NCI-H1436 treated with DMSO at 0.1 percent for 48 hours (cell line): ENCODE measurements around the gene ADGRG2.

Experiments
- DNase-seq: peaks from one replicate; lab custom pipeline; 2025; lab: John Stamatoyannopoulos, UW

The ADGRG2 gene, protein sequence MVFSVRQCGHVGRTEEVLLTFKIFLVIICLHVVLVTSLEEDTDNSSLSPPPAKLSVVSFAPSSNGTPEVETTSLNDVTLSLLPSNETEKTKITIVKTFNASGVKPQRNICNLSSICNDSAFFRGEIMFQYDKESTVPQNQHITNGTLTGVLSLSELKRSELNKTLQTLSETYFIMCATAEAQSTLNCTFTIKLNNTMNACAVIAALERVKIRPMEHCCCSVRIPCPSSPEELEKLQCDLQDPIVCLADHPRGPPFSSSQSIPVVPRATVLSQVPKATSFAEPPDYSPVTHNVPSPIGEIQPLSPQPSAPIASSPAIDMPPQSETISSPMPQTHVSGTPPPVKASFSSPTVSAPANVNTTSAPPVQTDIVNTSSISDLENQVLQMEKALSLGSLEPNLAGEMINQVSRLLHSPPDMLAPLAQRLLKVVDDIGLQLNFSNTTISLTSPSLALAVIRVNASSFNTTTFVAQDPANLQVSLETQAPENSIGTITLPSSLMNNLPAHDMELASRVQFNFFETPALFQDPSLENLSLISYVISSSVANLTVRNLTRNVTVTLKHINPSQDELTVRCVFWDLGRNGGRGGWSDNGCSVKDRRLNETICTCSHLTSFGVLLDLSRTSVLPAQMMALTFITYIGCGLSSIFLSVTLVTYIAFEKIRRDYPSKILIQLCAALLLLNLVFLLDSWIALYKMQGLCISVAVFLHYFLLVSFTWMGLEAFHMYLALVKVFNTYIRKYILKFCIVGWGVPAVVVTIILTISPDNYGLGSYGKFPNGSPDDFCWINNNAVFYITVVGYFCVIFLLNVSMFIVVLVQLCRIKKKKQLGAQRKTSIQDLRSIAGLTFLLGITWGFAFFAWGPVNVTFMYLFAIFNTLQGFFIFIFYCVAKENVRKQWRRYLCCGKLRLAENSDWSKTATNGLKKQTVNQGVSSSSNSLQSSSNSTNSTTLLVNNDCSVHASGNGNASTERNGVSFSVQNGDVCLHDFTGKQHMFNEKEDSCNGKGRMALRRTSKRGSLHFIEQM

DNA sequence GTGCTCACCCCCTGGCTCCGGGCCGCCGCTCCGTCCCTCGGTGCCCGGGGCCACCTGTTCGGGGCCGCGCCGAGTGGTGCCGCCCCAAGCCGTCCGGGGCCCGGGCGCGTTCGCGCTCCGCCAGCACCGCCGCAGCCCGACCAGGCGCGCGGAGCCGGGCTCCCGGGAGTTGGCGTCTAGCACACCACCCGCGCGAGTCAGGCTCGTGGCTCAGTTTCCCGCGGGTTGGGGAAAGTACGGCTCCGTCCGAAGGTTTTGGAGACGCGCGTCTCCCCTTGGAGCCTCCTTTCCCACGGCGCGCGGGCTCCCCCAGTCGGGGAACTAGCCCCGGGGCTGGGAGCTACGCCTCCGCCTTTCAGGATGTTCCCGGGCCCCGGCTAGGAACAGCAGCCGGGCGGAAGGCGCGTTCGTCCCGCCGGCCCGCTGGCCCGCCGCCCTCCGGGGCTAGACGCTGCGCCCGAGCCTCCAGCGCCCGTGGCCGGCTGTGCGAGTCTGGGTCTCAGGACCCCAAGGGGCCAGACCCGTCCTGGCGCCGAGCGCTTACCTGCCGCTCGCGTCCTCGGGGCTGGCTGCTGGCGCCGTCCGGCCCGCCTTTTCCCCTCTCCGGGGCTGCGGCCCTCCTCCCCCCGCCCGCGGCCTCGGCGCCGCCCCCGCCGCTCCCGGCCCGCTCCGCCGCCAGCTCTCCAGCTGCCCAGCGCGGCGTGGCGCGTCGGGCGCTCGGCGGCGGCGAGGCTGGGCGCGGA is at the start of gene ADGRG2:
Gene ADGRG2 (minus strand): TSS at position 571 of the 743 bp plus-strand sequence. CDS start 53,634 bp downstream, outside the sequence.
- DNase-seq = no peak

DNA sequence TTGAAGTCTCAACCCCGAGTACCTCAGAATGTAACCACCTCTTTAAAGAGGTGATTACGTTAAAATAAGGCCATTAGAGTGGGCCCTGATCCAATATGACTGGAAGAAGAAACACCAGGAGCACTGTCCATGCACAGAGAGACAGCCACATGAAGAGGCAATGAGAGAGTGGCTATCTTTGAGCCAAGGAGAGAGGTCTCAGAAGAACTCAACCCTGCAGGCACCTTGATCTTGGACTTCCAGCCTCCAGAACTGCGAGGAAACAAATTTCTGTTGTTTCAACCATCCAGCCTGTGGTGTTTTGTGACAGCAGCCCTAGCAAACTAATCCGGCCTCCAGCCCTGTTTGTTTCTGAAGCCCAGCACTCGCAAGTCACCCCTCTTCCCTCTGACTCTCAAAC is 46.3 kb upstream of the ADGRG2 start:
- DNase-seq = no peak

DNA sequence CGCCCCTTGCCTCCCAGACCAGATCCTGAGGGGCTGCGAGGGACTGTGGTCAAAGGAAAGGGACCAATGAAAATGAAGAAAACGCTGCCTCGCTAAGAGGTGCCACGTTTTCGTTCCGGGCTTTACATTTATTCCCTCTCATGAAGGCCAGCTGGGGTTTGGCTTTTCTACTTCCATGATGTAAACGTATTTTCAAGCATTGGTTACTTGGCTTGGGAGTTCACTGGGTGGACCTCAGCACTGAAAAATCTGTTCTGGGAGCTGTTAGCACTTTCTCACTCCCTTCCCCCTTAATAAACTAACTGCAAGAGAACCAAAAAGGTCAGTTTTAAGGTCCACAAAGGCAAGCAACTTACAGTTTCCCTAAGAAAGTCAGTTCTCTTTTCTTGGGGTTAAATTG is 40.6 kb upstream of the ADGRG2 start:
- no peak for DNase-seq

DNA sequence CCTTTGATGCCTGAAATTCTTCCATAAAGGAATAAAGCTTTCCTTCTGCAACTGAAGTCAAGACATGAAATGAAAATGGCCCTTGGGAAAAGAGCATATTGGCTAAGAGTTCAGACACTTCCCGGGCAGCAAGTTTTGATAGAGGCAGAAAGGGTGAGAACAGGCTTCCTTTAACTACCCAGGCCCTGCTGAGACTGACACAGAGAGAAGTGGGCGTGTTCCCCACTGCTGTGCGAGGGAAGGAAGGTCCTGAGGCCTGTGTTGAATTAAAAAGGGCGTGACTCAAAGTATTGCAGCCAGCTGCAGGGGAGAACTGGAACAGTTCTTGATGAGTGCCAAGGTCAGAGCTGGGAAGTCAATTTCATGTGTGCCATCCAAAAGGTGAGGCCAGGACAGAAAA is 33.9 kb upstream of the ADGRG2 start:
- DNase-seq = no peak

DNA sequence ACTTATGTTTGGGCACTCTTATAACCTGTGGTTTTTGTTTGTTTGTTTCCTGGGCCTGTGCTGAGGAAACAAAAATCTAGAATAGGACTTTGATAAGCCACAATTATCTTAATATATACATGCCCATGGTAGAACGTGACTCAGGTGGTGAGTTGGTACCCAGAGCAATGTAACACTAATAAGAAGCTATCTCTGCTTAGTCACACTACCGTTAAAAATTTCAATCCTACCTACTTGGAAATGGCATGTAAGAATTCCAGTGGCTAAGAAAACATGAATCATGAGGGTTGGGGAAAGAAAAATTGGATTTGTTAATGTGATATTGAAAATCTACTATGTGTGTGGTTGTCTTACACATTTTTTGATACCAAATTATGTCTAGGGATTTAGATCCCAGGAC is 30.5 kb upstream of the ADGRG2 start:
- DNase-seq = no peak

DNA sequence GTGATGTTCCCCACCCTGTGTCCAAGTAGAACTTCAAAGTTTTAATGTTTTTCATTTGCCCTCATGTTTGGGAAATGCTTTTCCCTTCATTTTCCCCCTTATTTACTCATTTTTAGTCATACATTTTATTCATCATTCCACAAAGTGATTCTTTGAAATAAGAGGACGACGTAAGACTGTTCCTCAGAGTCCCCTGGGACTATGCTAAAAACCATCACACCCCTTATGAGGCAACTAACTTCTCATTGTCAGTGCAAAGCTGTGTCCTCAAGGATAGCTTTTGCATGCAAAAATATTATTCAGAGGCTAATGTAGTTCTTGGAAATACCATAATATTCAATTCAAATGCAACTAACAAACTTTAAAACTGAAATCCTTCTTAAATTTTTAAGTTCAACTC is 14.8 kb upstream of the ADGRG2 start:
- no peak for DNase-seq

DNA sequence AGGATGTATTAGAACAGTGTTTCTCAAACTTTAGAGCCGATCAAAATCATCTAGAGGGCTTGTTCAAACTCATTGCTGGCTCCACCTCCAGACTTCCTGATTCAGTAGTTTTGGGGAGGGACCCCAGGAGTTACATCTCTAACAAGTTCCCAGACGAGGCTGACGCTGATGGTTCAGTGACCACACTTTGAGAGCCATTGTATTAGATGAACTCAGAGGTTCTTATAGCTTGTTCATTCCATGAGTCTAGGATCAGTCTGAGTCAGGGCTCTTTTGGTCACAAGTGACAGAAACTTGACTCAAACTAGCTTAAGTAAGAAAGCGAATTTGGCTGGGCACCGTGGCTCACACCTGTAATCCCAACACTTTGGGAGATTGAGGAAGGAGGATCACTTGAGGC is 11.5 kb upstream of the ADGRG2 start:
- DNase-seq = no peak

DNA sequence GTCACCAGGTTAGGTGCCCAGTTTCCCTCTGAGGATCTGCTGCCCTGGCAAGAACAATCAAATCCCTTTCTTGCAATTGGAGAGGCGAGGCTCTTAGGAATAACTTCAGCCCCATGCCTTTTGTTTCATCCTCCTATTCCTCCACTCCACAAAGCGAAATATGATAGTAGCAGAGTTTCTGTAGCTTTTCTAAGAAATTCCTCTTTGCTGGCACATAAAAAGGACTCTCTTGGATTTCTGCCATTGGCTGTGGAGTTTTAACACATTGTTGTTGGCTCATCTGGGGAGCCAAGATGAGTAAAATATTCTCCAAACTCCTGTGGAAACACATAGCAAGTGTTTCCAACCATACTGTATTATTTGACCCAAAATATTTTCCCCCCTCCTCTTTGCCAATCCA is 11.0 kb upstream of the ADGRG2 start:
- no peak for DNase-seq

DNA sequence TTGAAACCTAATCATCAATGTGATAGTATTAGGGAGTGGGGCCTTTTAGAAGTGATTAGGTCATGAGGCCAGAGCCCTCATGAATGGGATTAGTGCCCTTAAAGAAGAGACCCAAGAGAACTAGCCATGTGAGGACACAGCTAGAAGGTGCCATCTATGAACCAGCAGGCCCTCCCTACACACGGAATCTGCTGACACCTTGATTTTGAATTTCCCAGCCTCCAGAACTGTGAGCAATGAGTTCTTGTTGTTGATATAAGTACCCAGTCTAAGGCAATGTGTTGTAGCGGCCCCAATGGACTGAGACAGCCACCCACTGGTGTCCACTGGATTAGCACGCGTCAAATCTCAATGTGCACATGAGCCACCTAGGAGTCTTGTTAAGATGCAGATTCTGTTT is 8.4 kb upstream of the ADGRG2 start:
- no peak for DNase-seq

DNA sequence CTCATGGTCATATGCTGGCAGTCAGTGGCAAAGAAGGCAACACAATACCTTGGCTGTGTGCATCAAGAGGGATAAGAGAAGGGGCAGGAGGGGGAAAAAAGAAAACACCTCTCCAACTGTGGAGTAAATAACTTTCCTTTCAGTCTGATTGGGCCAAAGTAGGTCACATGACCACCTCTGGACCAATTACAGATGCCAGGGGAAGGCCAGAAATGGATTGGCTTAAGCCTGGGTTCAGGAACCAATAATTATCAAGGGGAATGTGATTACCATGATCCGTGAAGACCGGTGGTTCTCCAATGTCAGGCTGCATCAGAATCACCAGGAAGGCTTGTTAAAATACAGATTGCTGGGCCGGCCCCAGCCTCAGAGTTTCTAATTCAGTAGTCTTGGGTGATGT is 7.4 kb upstream of the ADGRG2 start:
- no peak for DNase-seq

DNA sequence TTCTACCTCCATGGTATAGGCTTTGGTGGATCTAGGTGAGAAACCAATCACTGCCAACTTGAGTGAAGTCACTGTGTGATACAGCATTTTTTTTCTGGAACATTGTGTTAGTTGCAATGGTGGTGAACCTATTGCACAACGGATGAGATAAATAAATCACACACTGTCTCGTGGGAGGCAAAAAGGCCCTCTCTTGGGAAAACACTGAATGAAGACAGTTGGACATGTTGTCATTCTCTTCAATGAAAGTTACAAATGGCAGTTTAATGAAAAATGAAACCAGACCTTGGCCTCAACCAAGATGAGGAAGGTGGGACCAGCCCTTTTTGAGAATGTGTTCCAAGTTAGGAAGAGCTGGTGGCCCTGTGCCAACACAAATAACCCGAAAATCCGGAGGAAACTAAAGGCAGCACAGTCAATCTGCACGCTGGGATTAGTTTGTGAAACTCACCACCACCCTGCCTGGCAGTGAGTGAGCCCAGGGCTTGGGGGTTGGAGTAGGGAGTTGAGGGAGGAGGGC is 5.4 kb upstream of the ADGRG2 start:
- DNase-seq = no peak

DNA sequence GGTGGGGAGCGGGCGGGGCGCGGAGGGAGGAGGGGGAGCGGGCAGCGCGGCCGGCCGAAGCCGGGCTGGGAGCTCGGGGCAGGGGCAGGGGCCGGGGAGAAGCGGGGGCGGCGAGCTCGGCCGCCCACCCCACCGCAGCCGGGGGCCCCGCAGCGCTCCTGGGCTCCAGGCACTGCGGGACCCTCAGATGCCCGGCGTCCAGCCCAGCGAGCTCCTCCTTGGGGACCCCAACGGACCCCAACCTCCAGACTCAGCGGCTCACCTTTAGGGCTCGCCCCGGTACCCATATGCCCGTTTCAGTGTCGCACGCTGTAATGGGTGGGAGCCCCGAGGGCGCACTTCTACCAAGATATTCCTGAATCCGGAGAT is 357 bp upstream of the ADGRG2 start:
- no peak for DNase-seq

DNA sequence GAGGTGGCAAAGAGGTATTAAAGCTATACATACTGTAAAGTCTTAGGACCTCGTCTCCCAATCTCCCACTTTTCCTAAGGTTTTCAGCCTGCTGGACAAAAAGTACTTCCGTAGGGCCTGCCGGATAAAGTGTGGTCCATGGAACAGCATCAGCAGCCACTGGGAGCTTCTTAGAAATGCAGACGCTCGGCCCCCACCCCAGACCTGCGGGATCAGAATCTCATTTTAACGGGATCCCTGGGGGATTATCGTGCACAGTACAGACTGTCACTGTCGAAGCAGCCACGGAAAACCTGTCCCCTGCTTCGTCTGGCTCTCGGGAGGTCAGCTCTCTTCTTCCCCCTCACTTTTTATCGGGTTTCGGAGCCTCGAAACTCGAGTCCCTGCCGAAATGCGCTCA is 802 bp downstream of the ADGRG2 start:
- DNase-seq = no peak

DNA sequence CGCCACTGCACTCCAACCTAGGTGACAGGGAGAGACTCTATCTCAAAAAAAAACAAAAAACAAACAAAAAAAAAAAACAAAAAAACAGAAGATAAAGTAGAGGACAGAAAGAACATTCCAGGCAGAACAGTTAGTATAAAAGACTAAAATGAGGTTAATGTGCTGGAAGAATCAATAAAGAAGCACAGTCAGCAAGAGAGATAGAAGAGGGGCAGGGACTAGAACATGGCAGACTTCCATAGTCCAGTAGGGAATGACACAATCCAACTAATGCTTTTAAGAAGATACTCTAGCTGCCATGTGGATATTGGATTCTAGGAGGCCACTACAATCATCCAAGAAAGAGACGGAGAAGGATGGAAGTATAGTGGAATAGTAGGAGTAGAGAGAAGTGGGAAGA is 11.6 kb downstream of the ADGRG2 start:
- DNase-seq = no peak

DNA sequence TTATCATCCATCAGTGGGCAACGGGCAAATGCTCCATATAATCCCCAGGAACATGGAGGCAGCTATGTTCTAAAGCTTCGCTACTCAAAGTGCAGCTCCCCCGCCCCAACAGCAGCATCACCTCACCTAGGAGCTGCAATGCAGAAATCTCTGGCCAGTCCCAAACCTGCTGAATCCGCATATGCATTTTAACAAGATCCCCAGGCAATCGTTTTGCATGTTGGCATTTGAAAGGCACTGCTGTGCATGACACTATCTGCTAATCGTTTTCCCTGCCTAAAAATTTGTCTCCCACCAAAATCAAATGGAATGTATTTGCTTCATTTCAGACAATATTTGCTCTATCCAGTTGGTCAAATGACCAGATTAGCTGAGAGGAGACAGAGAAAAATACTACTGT is 15.2 kb downstream of the ADGRG2 start:
- DNase-seq = no peak

DNA sequence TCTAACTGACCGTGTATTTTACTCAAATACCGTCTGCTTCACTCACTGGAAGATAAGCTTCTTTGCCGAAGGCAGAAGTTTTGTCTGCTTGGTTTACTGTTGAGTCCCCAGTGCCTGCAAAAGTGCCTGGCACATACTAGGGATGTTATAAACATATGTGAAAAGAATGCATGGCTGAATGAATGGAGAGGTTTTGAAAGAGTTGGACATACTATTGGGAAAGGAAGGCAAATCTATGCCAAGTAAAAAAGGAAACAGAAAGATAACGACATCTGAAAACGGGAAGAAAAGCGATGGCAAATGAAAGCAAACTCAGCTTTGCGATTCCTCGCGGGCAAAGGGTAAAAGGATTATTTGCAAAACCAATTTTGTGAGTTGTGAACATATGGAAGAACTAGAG is 21.7 kb downstream of the ADGRG2 start:
- no peak for DNase-seq

DNA sequence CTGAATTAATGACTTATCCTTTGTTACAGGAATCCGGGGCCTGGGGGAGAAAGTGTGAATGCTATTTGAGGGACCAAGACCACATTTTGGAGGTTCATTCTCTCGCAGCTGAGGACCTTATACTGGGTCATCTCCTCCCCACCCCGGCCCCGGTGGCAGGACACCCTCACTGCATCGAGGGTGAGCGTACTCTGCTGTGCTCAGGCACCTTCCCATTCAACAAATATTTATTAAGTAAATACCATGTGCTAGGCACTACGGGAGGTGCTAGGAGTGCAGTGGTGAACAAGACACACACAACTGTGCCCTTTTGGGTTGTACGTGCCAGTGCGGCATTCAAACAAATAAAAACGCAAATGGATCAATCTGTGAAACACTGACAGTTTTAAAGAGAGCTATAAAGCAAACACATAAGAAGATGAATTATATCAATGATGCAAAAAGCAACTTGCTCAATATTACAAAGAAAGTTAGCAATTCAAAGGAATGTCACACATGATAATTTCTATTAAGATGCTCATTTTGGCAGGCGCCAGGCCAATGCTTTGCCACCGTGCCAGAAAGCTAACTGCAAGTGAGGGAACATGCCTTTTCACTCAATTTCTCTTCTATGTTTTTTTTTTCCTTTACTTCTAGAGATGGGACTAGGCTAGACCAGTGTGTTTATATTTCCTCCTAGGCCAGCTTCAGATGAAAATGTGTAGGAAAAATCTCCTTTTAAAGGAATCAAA is 24.6 kb downstream of the ADGRG2 start:
- DNase-seq = no peak

DNA sequence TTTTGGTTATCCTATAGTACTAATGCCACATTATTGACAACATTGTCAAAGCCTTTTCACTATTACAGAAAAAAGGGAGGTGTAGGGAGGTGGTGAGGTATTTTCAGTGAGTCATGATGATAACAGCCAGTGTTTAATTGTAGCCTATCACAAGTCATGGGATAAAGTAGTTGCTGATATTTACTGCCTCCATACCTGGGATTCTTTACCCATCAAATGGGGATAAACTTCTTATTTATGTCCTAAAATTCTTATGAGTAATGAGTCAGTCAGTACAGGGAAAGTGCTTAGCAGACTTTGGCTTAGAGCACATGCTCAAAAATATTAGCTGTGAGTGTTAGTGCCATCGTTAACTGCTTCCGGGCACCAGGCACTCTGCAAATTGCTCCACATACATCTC is 25.7 kb downstream of the ADGRG2 start:
- no peak for DNase-seq

DNA sequence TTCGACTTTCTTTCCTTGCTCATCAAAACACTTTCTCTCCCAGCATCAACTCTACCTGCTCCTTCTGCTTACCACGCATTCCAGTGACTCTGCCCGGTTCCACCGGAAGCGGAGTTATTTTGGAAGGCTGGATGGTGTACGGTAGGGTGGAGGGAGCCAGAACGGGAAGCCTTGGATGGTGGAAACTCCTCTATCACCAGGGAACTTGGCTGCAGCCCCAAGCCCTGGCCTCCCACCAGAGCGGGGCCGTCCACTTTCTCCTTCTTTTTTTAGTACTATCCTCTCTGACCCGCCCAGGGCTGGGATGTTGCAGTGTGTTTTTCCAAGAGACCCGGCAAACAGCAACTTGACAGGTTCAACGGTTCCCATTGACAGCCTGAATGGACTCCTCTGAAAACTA is 27.6 kb downstream of the ADGRG2 start:
- no peak for DNase-seq

DNA sequence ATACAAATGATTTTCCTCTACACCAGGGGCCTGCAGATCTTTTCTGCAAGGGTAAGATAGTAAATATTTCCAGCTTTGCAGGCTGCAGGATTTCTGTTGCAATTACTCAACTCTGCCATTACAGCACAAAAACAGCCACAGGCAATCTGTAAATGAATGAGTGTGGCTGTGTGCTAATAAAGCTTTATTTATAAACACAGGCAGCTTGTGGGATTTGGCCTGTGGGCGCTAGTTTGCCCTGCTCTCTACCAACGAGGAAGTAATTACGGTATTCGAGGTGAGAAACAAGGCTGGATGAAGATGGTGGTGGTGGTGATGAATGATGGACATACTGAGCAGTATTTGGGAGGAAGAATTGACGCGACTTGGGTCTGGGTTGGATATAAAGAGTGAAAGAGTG is 30.7 kb downstream of the ADGRG2 start:
- DNase-seq = no peak

DNA sequence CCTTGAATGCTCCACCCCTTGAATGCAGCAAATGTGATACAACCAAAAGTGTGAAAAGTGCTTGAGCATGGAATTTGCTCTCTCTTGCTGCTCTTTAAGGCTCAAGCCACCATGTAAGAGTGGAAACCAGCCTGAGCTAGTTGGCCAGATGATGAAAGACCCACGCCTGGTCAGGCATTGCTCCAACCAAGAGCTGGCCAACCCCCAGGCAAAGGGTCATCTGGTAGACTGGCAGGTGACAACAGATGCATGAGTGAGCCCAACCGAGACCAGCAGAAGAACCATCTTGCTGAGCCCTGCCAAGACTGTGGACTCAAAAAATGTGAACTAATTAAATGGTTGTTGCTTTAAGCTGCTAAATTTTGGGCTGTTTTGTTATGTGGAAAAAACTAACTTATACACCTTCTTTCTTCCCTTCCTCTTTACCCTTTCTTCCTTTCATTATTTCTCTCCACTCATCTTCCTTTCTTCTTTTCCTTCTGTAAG is 32.7 kb downstream of the ADGRG2 start:
- no peak for DNase-seq
